AG04450 (cell line): ENCODE measurements around the gene ZNF512. TPM values are rescaled to one million over a fixed set of nuclear protein-coding genes. Genes with fewer than 3 reads are reported as not detected.
"Not testable (repeated sequence)": the region's sequence is repeated elsewhere in the genome, so short reads cannot be mapped to it uniquely, and the experiment has no call there.

Source experiments
- CTCF ChIA-PET: fragments of 300-600, 350-600 bp; formaldehyde crosslinking; extraction: SDS; loops from one replicate; lab custom pipeline; 2022; ENCODE audit warnings: antibody characterized with exemption, inconsistent platforms; lab: Charles Lee
- POLR2A ChIA-PET: fragments of 350-600 bp; formaldehyde crosslinking; extraction: SDS; loops from one replicate; lab custom pipeline; 2021; ENCODE audit warnings: antibody characterized with exemption, inconsistent platforms; lab: Yijun Ruan, JAX
- DNase-seq: peaks from one replicate; pipeline ENCODE4 v3.0.0-alpha.2; 2011; ENCODE audit warnings: low read depth, low spot score
- H3K27ac ChIP-seq: one replicate; pipeline ENCODE4 v1.5.1; 2012; ENCODE audit warnings: low read depth, low read length, control low read depth
- H3K27me3 ChIP-seq: one replicate; pipeline ENCODE4 v1.6.0; 2012; ENCODE audit warnings: low read length; ENCODE audit not compliant: control insufficient read depth, insufficient read depth
- H3K4me3 ChIP-seq: 2 replicates; pipeline ENCODE4 v1.5.1; 2011; ENCODE audit warnings: mild to moderate bottlenecking, low read depth, low read length, control low read depth
- H3K9me3 ChIP-seq: 2 replicates; pipeline ENCODE4 v1.5.1; 2012; ENCODE audit warnings: low read length; ENCODE audit not compliant: control insufficient read depth, insufficient read depth
- CTCF ChIP-seq: IDR thresholded peaks from 2 replicates; pipeline ENCODE4 v1.5.1; 2011; ENCODE audit warnings: low read depth, low read length, control low read depth, inconsistent platforms
- polyA minus RNA-seq: library from RNA; depleted of rRNA, polyadenylated mRNA; stranded (reverse); fragments of >200 nt; gene quantifications from 2 replicates; pipeline ENCODE4 v1.2.3, GENCODE V29; 2011; rRNA and poly(A)+ RNA removed
- polyA plus RNA-seq: library from polyadenylated mRNA; depleted of rRNA; stranded (reverse); fragments of >200 nt; gene quantifications from 2 replicates; pipeline ENCODE4 v1.2.3, GENCODE V29; 2011; rRNA removed

The ZNF512 gene
- polyA plus RNA-seq = 51.4 and 63.7 TPM in 2 replicates
- polyA minus RNA-seq = 30.2 and 44.1 TPM in 2 replicates

- DNase-seq = peak; percentile 79
- ChIA-PET CTCF (no interaction called here), POLR2A (interaction anchor here (0.5 to 1.8 kb wide), 9 partner anchors 9 to 173 kb away, joined by 4 to 8 read pairs (median 4); partner anchors contain the start of genes CCDC121, GPN1, NRBP1 and PPM1G)
- H3K27me3 ChIP-seq = no peaks in the 10 kb centered on the region
- H3K9me3 ChIP-seq = no peaks in the 10 kb centered on the region; the same call in 1 of the 2 replicates
- H3K4me3 ChIP-seq = peak within 1 kb of the TSS; percentile 85
- peak within 1 kb of the TSS; percentile 60 for H3K27ac ChIP-seq
- TF ChIP-seq CTCF = no peak
These were observed at the start of gene ZNF512 for GRCh38 chr2:27582695-27583389. ZNF512 (plus strand) TSS chr2:27583042; CDS start chr2:27583113, 71 bp downstream.

GRCh38 chr2:27537287-27537686 is 45.6 kb upstream of the ZNF512 start:
- POLR2A ChIA-PET = no interaction called here
- Histone ChIP-seq H3K4me3 (no peak overlapping the region), H3K27me3 (peaks cover 9% of the 10 kb centered on the region), H3K27ac (no peak overlapping the region), H3K9me3 (no peaks in the 10 kb centered on the region)
- CTCF ChIA-PET = no interaction called here
- no peak for TF ChIP-seq CTCF
- DNase-seq = no peak

GRCh38 chr2:27538839-27539450 is 43.9 kb upstream of the ZNF512 start:
- CTCF ChIA-PET = not testable (repeated sequence)

GRCh38 chr2:27539649-27540048 is 43.2 kb upstream of the ZNF512 start:
- DNase-seq, POLR2A ChIA-PET, CTCF ChIA-PET, H3K27ac ChIP-seq, H3K9me3 ChIP-seq, H3K27me3 ChIP-seq, H3K4me3 ChIP-seq: not testable (repeated sequence)

More at GRCh38 chr2:27538839-27539450, 43.9 kb upstream of the ZNF512 start:
- H3K27ac ChIP-seq, H3K9me3 ChIP-seq, POLR2A ChIA-PET, H3K4me3 ChIP-seq, DNase-seq, H3K27me3 ChIP-seq: not testable (repeated sequence)

GRCh38 chr2:27544143-27544821 is 38.6 kb upstream of the ZNF512 start:
- H3K4me3 ChIP-seq = no peak overlapping the region
- no peaks in the 10 kb centered on the region for H3K27me3 ChIP-seq
- H3K9me3 ChIP-seq = no peaks in the 10 kb centered on the region
- ChIA-PET CTCF (no interaction called here), POLR2A (no interaction called here)
- no peak overlapping the region for H3K27ac ChIP-seq
- no peak for TF ChIP-seq CTCF
- no peak for DNase-seq
